OCI-LY7 (cell line): ENCODE results near the gene TNXB. TPM values are rescaled to one million over a fixed set of nuclear protein-coding genes. Genes with fewer than 3 reads are reported as not detected.
"Not testable (repeated sequence)": the region's sequence is repeated elsewhere in the genome, so short reads cannot be mapped to it uniquely, and the experiment has no call there.

Source experiments
- BruUV-seq: library from RNA; stranded (reverse); fragments of 400-500 nt; replicated peaks from 2 replicates; lab custom pipeline; 2021; lab: Mats Ljungman, UMichigan
- CTCF ChIA-PET: fragments of 300-600 bp; sonication (Branson Sonifier 250); formaldehyde crosslinking; loops from one replicate; lab custom pipeline; 2022; ENCODE audit warnings: antibody characterized with exemption; ENCODE audit not compliant: unreplicated experiment; lab: Charles Lee
- POLR2A ChIA-PET: fragments of 300-600 bp; sonication (Branson Sonifier 250); formaldehyde crosslinking; loops from one replicate; lab custom pipeline; 2022; ENCODE audit warnings: antibody characterized with exemption; lab: Charles Lee
- DNase-seq: peaks from one replicate; pipeline ENCODE4 v3.0.0-alpha.2; 2015; ENCODE audit warnings: low spot score
- H2AFZ ChIP-seq: fragments of 200-600 bp; sonication (generic), shearing (Covaris generic); 2 replicates; pipeline ENCODE4 v1.6.1; 2014; ENCODE audit warnings: mild to moderate bottlenecking, antibody characterized with exemption, low read length, moderate library complexity
- H3K27ac ChIP-seq: fragments of 200-600 bp; sonication (generic); 2 replicates; pipeline ENCODE4 v1.5.1; 2014; ENCODE audit warnings: mixed run types, low read depth, mild to moderate bottlenecking, moderate library complexity, low read length, inconsistent platforms; ENCODE audit not compliant: poor library complexity, severe bottlenecking
- H3K36me3 ChIP-seq: fragments of 200-600 bp; sonication (generic); 2 replicates; pipeline ENCODE4 v1.6.1; 2014; ENCODE audit warnings: mild to moderate bottlenecking, antibody characterized with exemption, low read length, moderate library complexity, mixed read lengths; ENCODE audit not compliant: insufficient read depth
- H3K4me1 ChIP-seq: fragments of 200-600 bp; sonication (generic); 2 replicates; pipeline ENCODE4 v1.5.1; 2014; ENCODE audit warnings: mild to moderate bottlenecking, low read length; ENCODE audit not compliant: insufficient read depth, poor library complexity, severe bottlenecking
- H3K4me2 ChIP-seq: fragments of 200-600 bp; sonication (generic); 2 replicates; pipeline ENCODE4 v1.6.1; 2014; ENCODE audit warnings: mild to moderate bottlenecking, low read length
- H3K4me3 ChIP-seq: fragments of 200-600 bp; sonication (generic); 2 replicates; pipeline ENCODE4 v1.5.1; 2014; ENCODE audit warnings: mild to moderate bottlenecking, low read depth, low read length; ENCODE audit not compliant: poor library complexity, severe bottlenecking
- H3K79me2 ChIP-seq: fragments of 200-600 bp; sonication (generic); 2 replicates; pipeline ENCODE4 v1.6.1; 2016; ENCODE audit warnings: low read depth, mild to moderate bottlenecking, low read length, moderate library complexity, mixed read lengths; ENCODE audit not compliant: insufficient read depth
- H3K9me2 ChIP-seq: fragments of 200-600 bp; sonication (generic); 2 replicates; pipeline ENCODE4 v1.6.1; 2016; ENCODE audit warnings: mild to moderate bottlenecking, low read length, mixed read lengths; ENCODE audit not compliant: insufficient read depth
- H3K9me3 ChIP-seq: fragments of 200-600 bp; sonication (generic); 2 replicates; pipeline ENCODE4 v1.6.1; 2014; ENCODE audit warnings: mild to moderate bottlenecking, mixed run types, low read length, mixed read lengths
- H4K20me1 ChIP-seq: fragments of 200-600 bp; sonication (generic); 2 replicates; pipeline ENCODE4 v1.6.1; 2014; ENCODE audit warnings: mild to moderate bottlenecking, antibody characterized with exemption, low read length, moderate library complexity, mixed read lengths; ENCODE audit not compliant: insufficient read depth
- intact Hi-C: fragments of 100-400 bp; cut with micrococcal nuclease; formaldehyde crosslinking; loops from one replicate; pipeline ENCODE4 v1.10.0; 2022; ENCODE audit not compliant: unreplicated experiment
- total RNA-seq, 2 experiments: library from RNA; depleted of rRNA in 1 of 2; stranded (reverse); fragments of >200 nt in 1 of 2; shearing (Covaris generic) in 1 of 2; gene quantifications; 2 replicates each; pipeline ENCODE4 v1.2.3, GENCODE V29; 2014 to 2022

TNXB gene
- total RNA-seq, 2 experiments from 2014 or later = 1.7 to 9.2 TPM

- H3K4me2 ChIP-seq, BruUV-seq, H3K4me1 ChIP-seq, H3K79me2 ChIP-seq, H3K9me3 ChIP-seq, POLR2A ChIA-PET, H4K20me1 ChIP-seq, H3K36me3 ChIP-seq, H3K9me2 ChIP-seq, DNase-seq, H3K4me3 ChIP-seq, H3K27ac ChIP-seq, intact Hi-C loops, H2AFZ ChIP-seq, CTCF ChIA-PET: not testable (repeated sequence)
These were observed 94.6 kb downstream of the TNXB start, which contains the start of gene C4B for GRCh38 chr6:32014547-32014946. Gene C4B, plus strand, starts transcription at chr6:32014795. Its CDS starts 51 bp downstream, at chr6:32014846.

DNA sequence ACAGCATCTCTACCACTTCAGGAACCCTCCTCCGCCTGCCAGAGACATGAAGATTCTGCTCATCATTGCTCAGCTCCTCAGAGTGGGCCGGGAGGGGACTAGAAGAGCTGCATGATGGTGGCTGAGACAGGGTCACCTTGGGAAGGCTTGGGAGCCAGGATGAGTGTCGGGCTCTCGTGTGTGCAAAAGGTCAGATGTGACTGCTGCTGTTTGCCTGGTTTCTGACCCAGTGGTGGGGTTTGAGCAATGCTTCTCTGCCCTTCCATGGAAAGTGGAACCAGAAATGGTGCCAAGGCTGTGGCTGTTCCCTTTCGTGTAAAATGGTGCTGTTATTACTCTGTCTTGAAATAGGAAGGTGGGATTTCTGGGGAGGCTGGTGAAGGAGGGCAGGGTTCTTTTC lies 95.4 kb downstream of the TNXB start:
- POLR2A ChIA-PET, H3K4me2 ChIP-seq, H3K79me2 ChIP-seq, H3K36me3 ChIP-seq, H3K9me2 ChIP-seq, intact Hi-C loops, H2AFZ ChIP-seq, CTCF ChIA-PET, H4K20me1 ChIP-seq, H3K9me3 ChIP-seq, BruUV-seq, DNase-seq, H3K27ac ChIP-seq, H3K4me1 ChIP-seq, H3K4me3 ChIP-seq: not testable (repeated sequence)

GRCh38 chr6:32012941-32013617 lies 96.1 kb downstream of the TNXB start:
- H3K79me2 ChIP-seq, intact Hi-C loops: not testable (repeated sequence)

GRCh38 chr6:32010856-32011530 lies 98.1 kb downstream of the TNXB start:
- POLR2A ChIA-PET, H3K79me2 ChIP-seq, H3K36me3 ChIP-seq, H3K9me2 ChIP-seq, DNase-seq, BruUV-seq, H3K27ac ChIP-seq, CTCF ChIA-PET, H3K4me2 ChIP-seq, H2AFZ ChIP-seq, intact Hi-C loops, H3K9me3 ChIP-seq, H3K4me3 ChIP-seq, H3K4me1 ChIP-seq, H4K20me1 ChIP-seq: not testable (repeated sequence)

More at GRCh38 chr6:32012941-32013617, 96.1 kb downstream of the TNXB start:
- POLR2A ChIA-PET, CTCF ChIA-PET, H3K9me3 ChIP-seq, H3K27ac ChIP-seq, BruUV-seq, H4K20me1 ChIP-seq, H3K9me2 ChIP-seq, H3K4me1 ChIP-seq, H3K4me2 ChIP-seq, H3K4me3 ChIP-seq, H3K36me3 ChIP-seq, H2AFZ ChIP-seq, DNase-seq: not testable (repeated sequence)

DNA sequence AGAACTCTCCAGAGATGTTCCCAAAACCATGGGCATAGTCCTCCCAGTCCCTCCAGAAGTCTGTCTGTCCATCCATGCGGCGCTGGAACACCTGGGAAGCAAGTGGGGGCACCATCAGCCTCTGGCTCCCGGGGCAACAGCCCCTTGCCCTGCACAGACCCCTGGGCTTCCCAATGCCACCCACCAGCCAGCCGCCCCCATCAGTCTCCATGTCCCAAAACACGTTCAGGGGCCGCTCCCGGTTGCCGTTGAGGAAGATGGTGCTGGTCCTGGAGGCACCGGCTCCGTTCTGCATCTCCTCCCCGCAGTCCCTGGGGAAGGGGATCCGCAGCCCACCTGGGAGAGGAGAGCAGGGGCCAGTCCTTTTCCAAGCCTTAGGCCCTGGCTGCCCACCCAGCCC lies 99.6 kb downstream of the TNXB start:
- H3K4me2 ChIP-seq, POLR2A ChIA-PET, H3K4me1 ChIP-seq, H3K9me3 ChIP-seq, H3K27ac ChIP-seq, H2AFZ ChIP-seq, H4K20me1 ChIP-seq, H3K36me3 ChIP-seq, H3K79me2 ChIP-seq, DNase-seq, CTCF ChIA-PET, H3K9me2 ChIP-seq, H3K4me3 ChIP-seq, intact Hi-C loops, BruUV-seq: not testable (repeated sequence)

DNA sequence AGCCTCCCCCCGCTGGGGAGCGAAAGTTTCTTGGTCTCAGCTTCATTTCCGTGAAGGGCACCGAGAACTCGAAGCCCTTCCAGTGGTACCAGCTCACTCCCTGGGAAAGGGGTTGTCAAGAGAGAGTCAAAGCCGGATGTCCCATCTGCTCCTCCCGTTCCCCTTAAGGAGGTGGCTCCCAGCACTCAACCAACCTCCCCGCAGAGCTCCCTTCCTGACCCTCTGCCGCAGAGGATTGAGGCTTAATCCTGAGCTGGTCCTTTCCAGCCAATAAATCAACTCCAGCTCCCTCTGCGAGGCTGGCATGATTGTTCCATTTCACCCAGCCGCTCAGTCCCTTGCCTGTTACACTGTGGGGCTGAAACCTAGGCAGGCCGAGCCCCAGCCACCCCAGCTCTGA lies 100.5 kb downstream of the TNXB start:
- H3K4me1 ChIP-seq, H3K79me2 ChIP-seq, POLR2A ChIA-PET, H3K9me3 ChIP-seq, CTCF ChIA-PET, intact Hi-C loops, H3K36me3 ChIP-seq, H3K9me2 ChIP-seq, H3K4me3 ChIP-seq, H3K4me2 ChIP-seq, BruUV-seq, DNase-seq, H3K27ac ChIP-seq, H4K20me1 ChIP-seq, H2AFZ ChIP-seq: not testable (repeated sequence)
